Suprapubic skin (tissue), 4 donors: Measurements from ENCODE around the gene MAPRE2.

Experiments
- CTCF ChIP-seq, 2 donors: fragments of 200-600 bp in 1 of 2; fragments of 450-650 bp in 1 of 2; sonication (generic) in 1 of 2; IDR thresholded peaks; one replicate each; pipeline ENCODE4 v1.5.1; 2016 to 2019; ENCODE audit warnings: antibody characterized with exemption in 2 of 2, mild to moderate bottlenecking in 1 of 2, moderate library complexity in 1 of 2
- EP300 ChIP-seq: sonication (generic); formaldehyde crosslinking; IDR thresholded peaks from one replicate; pipeline ENCODE4 v1.6.1; 2017; ENCODE audit warnings: antibody characterized with exemption
- POLR2A ChIP-seq, 2 donors: fragments of 450-650 bp; IDR thresholded peaks; one replicate each; pipeline ENCODE4 v1.6.1; 2017; ENCODE audit warnings: antibody characterized with exemption in 2 of 2, mild to moderate bottlenecking in 2 of 2, moderate library complexity in 2 of 2
- POLR2AphosphoS5 ChIP-seq, 3 donors: sonication (generic); formaldehyde crosslinking; IDR thresholded peaks; one replicate each; pipeline ENCODE4 v1.6.1; 2017; ENCODE audit warnings: antibody characterized with exemption in 3 of 3

- no peak for TF ChIP-seq POLR2A (IDR thresholded peaks at IDR 0.05)
- TF ChIP-seq CTCF (IDR thresholded peaks at IDR 0.05): no peak
- no peak for TF ChIP-seq EP300
- no peak for TF ChIP-seq POLR2AphosphoS5 (IDR thresholded peaks at IDR 0.05)
These were observed 66.0 kb downstream of the MAPRE2 start for GRCh38 chr18:35107216-35107615.
